NCI-H526 treated with DMSO at 0.1 percent for 48 hours (cell line): ENCODE results near the gene MTFR1L.

Source experiments
- DNase-seq: peaks from one replicate; lab custom pipeline; 2025; lab: John Stamatoyannopoulos, UW

MTFR1L gene

GRCh38 chr1:25807480-25808390 lies 12.0 kb upstream of the MTFR1L start:
- no peak for DNase-seq

DNA sequence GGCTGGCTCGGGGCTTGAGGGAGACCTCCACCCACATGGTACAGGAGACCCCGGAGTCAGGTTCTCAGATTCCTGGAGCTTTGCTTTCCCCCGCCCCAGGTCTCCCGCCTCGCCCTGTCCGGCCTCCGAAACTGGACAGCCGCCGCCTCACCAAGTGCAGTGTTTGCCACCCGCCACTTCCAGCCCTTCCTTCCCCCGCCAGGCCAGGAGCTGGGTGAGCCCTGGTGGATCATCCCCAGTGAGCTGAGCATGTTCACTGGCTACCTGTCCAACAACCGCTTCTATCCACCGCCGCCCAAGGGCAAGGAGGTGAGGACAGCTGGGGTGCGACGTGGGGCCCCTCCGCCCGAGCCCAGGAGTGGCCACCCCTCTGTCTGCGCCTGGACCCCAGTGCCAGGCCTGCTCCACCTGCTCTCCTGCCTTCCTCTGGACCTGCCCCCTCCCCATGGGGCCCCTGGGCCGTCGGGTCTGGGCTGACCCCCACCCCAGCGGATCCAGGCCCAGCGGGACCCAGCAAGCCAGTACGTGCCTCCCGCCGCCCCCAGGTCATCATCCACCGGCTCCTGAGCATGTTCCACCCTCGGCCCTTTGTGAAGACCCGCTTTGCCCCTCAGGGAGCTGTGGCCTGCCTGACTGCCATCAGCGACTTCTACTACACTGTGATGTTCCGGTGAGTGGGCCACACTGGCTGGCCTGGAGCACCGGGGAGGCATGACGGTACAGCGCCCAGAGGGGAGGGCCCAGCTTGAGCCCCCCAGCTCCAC lies 11.1 kb upstream of the MTFR1L start:
- no peak for DNase-seq

GRCh38 chr1:25809283-25809926 lies 10.3 kb upstream of the MTFR1L start:
- no peak for DNase-seq

GRCh38 chr1:25809929-25810328 lies 9.8 kb upstream of the MTFR1L start:
- no peak for DNase-seq

DNA sequence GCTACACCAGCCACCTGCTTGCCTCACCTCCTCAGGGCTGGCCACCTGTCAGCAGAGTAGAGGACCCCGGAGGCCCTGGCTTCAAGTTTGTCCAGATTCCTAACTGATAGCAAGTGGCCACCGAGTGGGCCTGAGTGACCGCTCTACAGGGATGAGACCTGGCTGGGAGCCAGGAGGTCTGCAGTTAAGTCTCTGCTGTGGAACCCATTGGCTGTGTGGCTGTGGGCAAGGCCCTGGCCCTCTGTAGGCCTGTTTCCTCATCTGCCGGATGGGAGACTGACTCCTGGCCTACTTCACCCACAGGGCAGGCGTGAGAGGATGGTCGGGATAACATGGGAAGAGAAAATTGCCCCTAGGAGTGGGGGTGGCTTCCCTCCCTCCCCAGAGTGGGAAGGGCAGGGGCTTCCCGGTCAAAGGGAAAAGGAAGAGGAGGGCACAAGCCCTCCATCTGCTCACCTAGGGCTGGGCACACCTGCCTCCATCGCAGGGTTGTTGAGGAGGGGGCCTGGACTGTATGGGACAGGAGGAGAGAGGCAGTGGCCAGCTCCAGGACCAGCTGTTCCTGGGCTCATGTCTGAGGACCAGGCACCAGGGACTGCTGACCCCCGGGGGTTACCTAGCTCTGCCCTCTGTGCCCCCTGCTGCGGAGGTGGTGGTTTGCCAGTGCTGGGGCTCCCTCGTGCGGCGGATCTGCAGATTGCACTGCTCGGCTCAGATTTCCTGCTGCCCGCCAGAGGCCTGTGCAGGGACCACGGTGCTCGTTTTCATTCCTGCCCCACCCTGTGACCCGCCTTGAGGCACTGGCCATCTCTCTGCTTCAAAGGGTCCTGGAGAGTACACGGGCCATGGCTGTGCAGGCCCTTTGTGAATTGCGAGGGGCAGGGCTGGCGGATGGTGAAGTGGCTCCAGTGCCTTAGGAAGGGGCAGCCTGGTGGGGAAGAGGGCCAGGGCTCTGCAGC lies 9.1 kb upstream of the MTFR1L start:
- DNase-seq = no peak

DNA sequence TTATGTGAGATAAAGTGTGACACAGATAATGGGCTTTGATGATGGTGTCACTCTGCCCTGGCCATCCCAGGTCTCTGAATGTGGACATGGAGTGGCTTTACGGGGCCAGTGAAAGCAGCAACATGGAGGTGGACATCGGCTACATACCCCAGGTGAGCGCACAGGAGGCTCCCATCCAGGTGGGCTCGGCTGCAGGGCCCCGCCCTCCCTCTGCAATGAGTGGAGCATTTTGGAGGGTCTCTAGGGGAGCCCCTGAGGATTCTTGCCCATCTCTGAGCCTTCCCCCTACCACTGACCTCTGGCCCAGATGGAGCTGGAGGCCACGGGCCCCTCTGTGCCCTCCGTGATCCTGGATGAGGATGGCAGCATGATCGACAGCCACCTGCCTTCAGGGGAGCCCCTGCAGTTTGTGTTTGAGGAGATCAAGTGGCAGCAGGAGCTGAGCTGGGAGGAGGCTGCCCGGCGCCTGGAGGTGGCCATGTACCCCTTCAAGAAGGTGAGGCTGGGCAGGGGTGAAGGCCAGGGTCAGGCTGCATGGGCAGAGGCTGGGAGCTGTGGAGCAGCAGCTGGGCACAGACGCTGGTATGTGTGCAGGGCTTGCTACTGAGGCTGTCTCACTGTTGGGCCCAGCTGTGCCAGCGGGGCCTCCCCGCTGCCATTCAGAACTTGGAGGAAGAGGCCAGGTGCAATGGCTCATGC lies 8.2 kb upstream of the MTFR1L start:
- no peak for DNase-seq

DNA sequence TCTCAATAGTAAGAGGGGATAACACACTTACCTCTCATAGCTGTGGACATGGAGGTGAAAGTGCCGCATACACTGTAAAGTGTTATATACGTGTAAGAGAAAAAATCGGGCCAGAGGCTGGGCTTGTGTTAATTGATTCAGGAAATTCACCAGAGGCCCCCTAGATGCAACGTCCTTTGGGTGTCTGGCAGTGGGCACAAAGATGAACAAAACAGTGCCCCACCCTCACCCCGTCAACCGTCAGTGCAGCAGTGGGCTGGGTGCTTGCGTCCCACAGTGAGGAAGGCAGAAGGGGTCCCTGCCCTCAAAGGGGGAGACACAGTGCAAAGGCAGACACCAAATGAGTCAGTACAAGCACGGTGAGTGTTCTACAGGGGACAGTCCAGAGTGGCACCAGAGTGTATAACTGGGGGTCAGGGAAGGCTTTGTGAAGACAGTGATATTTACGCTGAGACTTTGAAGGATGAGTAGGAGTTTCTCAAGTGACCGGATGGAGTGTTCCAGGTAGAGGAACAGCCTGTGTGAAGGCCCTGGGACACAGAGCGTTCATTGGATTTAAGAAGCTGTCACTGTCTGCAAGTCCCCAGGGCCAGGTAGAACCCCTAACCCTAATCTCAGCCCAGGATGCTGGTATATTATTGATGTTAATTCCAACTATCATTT lies 6.6 kb upstream of the MTFR1L start:
- no peak for DNase-seq

GRCh38 chr1:25813734-25814471 lies 5.9 kb upstream of the MTFR1L start:
- no peak for DNase-seq

GRCh38 chr1:25814549-25815087 lies 5.1 kb upstream of the MTFR1L start:
- no peak for DNase-seq

DNA sequence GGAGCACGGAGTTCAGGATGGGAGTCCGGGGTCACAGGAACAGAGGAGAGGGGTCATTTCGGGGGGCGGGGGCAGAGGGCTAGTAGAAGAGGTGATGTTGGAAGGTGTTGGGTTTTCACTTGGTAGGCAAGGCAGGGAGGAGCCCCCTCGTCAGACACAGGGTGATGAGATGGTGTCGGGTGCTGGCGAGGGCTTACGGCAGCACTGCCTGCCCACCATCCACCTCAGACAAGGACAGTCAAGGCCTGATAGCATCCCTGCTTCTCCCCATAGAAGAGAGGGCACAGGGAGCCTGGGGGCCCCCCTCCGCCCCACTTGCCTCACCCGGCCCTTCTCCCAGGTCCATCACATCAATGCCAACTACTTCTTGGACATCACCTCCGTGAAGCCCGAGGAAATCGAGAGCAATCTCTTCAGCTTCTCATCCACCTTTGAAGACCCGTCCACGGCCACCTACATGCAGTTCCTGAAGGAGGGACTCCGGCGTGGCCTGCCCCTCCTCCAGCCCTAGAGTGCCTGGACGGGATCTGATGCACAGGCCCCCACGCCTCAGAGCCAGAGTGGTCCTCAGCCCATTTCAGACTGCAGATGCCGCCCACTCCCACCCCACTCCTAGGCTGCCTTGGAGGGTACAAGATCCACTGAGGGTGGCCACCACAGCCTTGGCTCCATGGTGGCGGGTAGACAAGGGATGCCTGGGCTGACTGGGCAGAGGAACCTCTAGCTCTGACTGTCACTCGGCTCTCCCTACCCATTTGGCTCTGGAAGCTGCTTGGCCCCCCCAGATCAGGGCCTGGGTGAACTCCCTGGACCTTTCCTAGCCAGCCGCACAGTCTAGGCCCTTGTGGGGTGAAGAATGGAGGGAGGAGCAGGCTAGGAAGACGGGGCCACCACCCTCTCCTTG lies 4.3 kb upstream of the MTFR1L start:
- DNase-seq = no peak

- no peak for DNase-seq
Observed at GRCh38 chr1:25816112-25816718, 3.5 kb upstream of the MTFR1L start.

DNA sequence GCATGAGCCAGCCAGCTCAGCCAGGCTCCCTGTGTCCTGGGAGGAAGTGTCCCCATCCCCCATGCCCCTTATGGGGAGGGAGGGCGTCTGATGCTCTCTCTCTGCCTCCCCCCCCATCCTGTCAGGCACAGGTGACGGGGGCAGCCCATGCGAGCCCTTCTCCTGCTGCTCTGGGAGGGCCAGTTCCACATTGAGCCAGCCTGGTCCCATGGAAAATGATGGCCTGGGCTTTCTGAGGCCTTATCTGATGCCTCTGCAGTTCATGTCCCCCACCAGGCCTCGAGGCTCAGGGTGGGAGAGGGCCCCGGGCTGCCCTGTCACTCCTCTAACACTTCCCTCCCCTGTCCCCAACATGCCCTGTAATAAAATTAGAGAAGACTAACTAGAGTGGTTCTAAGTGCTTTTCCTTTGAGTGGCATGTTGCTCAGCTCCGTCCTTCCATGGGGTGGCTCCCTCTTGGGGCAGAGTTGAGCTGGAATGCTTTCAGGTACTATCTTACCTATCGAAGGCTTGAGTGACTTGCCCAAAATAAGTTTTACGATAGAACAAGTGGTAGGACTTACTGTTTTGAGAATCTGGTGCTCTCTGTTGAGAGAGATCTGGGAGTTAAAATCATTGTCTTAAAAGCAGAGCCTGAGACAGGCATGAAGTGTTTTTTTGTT lies 1.8 kb upstream of the MTFR1L start:
- no peak for DNase-seq

- no peak for DNase-seq
Observed at GRCh38 chr1:25818569-25818968, 1.2 kb upstream of the MTFR1L start.

DNA sequence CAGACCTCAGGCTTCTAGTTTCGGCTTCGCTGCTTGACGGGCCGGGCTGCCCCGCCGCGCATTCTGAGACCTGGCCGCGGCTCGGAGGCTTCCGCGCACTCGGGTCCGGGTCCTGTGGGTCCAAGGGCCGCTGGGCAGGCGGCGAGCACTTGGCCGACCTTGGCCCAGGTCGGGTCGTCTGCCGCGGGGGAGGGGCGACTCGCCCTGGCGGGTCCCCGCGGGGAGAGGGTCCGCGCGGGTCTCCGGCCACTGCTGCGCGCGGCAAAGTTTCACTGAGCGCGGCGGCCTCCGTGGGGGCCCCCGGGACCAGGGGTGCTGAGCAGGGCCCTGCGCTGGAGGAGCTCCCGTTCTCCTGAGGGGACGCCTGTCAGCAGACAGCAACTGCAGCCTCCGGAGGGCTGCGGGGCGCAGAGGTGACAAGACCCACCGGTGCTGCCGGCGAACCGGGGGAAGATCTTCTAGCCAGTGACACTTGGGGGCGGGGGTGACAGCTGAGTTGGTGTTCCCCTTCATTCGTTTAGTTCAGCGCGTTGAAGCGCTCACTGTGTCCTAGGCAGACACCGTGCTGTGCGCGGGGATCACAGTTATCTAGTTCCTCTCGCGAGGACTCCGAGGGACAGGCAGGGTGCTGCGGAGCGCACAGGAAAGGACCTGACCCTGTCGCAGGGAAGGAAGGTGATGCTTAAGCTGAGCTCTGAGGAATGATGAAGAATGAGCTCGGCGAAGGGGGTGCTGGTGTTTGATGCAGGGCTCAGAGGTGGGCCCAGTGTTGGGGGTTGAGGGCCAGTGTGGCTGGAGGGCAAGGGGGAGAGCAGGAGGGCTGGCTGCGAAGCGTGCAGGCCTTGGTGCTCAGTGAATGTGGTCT lies 725 bp downstream of the MTFR1L start:
- no peak for DNase-seq

DNA sequence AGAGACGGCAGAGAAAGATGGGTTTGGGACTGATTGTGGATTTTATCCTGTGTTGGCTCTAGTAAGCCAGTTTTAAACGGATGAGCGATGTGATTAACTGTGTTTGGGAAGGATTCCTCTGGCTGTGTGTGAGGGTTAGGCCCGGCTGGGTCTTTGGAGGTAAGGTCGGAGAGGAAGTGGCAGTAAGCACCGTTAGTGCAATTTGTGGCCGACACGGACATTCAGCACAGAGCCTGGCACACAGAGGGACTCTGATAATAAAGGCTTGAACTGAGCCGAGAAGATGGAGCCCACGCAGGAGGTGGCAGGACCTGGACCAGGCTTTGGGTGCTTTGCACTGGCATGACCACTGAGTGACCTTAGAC lies 1.3 kb downstream of the MTFR1L start:
- DNase-seq = no peak

DNA sequence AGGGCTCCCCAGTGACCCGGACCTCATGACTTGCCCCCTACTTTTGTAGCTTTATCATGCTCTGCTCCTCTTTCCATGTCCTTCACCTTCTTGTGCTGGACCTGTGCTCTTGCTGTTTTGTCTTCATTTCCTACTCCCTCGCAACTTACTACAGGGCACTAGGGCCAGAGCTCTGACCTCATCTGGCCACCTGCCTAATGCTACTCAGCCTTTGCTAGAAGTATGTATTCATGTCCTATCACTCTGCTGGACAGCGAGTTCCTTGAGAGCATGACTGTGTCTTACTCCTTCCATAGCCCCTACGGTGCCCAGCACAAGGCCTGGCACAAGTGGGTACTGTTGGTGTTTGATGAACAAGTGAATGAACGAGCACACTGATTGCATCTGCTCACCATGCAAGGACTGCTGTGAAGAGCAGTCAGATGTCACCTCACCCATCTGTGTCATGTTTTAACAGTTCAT lies 1.9 kb downstream of the MTFR1L start:
- no peak for DNase-seq
